Measurements from ENCODE around the gene CDC123.

DNA sequence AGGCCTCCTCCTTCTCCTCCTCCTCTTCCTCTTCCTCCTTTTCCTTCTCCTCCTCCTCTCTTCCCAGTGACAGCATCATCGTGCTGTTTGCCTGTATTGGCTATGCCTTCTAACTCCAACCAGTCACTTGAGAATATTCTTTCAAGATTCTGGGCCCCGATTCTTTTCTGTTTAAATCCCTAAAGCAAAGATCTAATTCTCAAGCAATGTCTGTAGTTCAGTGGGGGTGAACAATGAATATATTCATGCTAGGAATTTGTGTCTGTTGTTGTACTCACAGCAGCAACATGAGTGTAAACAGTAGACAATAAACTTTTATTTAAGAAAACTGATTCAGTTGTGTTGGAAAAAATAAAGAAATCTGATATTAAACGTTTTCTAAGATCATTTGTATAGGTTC lies 31.0 kb upstream of the CDC123 start:
- TF ChIP-seq GATA3 (IDR thresholded peaks at IDR 0.05; ENCODE audit: borderline replicate concordance) (no peak), POLR2AphosphoS2 (conservative IDR thresholded peaks at IDR 0.05; ENCODE audit: low read length) (no peak), POLR2A (IDR thresholded peaks at IDR 0.05; ENCODE audit: low read length) (no peak), RCOR1 (IDR thresholded peaks at IDR 0.05; ENCODE audit: low read depth, low read length) (no peak), PHF8 (IDR thresholded peaks at IDR 0.05; ENCODE audit: borderline replicate concordance, low read depth) (no peak), RFX5 (IDR thresholded peaks at IDR 0.05) (no peak)
- TF ChIP-seq, protein P1, sequence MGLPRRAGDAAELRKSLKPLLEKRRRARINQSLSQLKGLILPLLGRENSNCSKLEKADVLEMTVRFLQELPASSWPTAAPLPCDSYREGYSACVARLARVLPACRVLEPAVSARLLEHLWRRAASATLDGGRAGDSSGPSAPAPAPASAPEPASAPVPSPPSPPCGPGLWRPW (IDR thresholded peaks at IDR 0.05) = no peak
- TF ChIP-seq, protein P2, sequence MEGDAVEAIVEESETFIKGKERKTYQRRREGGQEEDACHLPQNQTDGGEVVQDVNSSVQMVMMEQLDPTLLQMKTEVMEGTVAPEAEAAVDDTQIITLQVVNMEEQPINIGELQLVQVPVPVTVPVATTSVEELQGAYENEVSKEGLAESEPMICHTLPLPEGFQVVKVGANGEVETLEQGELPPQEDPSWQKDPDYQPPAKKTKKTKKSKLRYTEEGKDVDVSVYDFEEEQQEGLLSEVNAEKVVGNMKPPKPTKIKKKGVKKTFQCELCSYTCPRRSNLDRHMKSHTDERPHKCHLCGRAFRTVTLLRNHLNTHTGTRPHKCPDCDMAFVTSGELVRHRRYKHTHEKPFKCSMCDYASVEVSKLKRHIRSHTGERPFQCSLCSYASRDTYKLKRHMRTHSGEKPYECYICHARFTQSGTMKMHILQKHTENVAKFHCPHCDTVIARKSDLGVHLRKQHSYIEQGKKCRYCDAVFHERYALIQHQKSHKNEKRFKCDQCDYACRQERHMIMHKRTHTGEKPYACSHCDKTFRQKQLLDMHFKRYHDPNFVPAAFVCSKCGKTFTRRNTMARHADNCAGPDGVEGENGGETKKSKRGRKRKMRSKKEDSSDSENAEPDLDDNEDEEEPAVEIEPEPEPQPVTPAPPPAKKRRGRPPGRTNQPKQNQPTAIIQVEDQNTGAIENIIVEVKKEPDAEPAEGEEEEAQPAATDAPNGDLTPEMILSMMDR (IDR thresholded peaks at IDR 0.05) = no peak
- TF ChIP-seq, protein P3, sequence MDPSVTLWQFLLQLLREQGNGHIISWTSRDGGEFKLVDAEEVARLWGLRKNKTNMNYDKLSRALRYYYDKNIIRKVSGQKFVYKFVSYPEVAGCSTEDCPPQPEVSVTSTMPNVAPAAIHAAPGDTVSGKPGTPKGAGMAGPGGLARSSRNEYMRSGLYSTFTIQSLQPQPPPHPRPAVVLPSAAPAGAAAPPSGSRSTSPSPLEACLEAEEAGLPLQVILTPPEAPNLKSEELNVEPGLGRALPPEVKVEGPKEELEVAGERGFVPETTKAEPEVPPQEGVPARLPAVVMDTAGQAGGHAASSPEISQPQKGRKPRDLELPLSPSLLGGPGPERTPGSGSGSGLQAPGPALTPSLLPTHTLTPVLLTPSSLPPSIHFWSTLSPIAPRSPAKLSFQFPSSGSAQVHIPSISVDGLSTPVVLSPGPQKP (IDR thresholded peaks at IDR 0.05; ENCODE audit: low read depth, low read length) = no peak
